Activated effector memory CD4-positive, alpha-beta T cell treated with anti-CD3 and anti-CD28 coated beads, Interleukin-2, amount 50 U/mL, for 16 hours (primary cell): ENCODE results near the gene B3GNT9.
A peak's percentile ranks its signal among the peaks of the same experiment; 100 is the strongest.

ENCODE experiments used
- DNase-seq: peaks from one replicate; pipeline ENCODE4 v3.0.0-alpha.2; 2020

The B3GNT9 gene

GRCh38 chr16:67184995-67185650 lies 34.3 kb upstream of the B3GNT9 start:
- DNase-seq = peak; percentile 94

- DNase-seq = no peak
Measured at GRCh38 chr16:67184453-67184994, 33.7 kb upstream of the B3GNT9 start.

- peak; percentile 97 for DNase-seq
Measured at GRCh38 chr16:67183627-67184452, 33.0 kb upstream of the B3GNT9 start, which contains the start of gene MATCAP1. Gene MATCAP1, minus strand, starts transcription at chr16:67183963. Its CDS starts 3,353 bp downstream, at chr16:67180610.

- DNase-seq = no peak
Measured at GRCh38 chr16:67183284-67183626, 32.5 kb upstream of the B3GNT9 start.

- DNase-seq = no peak
Measured at GRCh38 chr16:67182288-67182687, 31.5 kb upstream of the B3GNT9 start.

- DNase-seq = no peak
Measured at GRCh38 chr16:67181346-67181745, 30.5 kb upstream of the B3GNT9 start.

- DNase-seq = no peak
Measured at GRCh38 chr16:67180166-67180565, 29.4 kb upstream of the B3GNT9 start.

GRCh38 chr16:67179421-67180080 lies 28.8 kb upstream of the B3GNT9 start:
- no peak for DNase-seq

- peak; percentile 79 for DNase-seq
Measured at GRCh38 chr16:67177743-67178699, 27.2 kb upstream of the B3GNT9 start.

GRCh38 chr16:67176662-67177061 lies 25.9 kb upstream of the B3GNT9 start:
- DNase-seq = no peak

- DNase-seq = no peak
Measured at GRCh38 chr16:67174706-67175231, 24.0 kb upstream of the B3GNT9 start.

GRCh38 chr16:67173808-67174705 lies 23.3 kb upstream of the B3GNT9 start:
- DNase-seq = peak; percentile 88

GRCh38 chr16:67173323-67173722 lies 22.5 kb upstream of the B3GNT9 start:
- DNase-seq = no peak

- no peak for DNase-seq
Measured at GRCh38 chr16:67170949-67171649, 20.3 kb upstream of the B3GNT9 start.

GRCh38 chr16:67170168-67170948 lies 19.6 kb upstream of the B3GNT9 start, which contains the start of gene NOL3:
Gene NOL3, plus strand, starts transcription at chr16:67170538.
- peak; percentile 71 for DNase-seq

- peak; percentile 75 for DNase-seq
Measured at GRCh38 chr16:67169642-67170167, 18.9 kb upstream of the B3GNT9 start.

GRCh38 chr16:67169011-67169451 lies 18.2 kb upstream of the B3GNT9 start:
- no peak for DNase-seq

GRCh38 chr16:67167588-67167987 lies 16.8 kb upstream of the B3GNT9 start:
- DNase-seq = no peak

GRCh38 chr16:67166598-67167168 lies 15.9 kb upstream of the B3GNT9 start:
- DNase-seq = no peak
